Ascending aorta (tissue), 2 donors: Measurements from ENCODE around the gene NUDCD2. TPM values are rescaled to one million over a fixed set of nuclear protein-coding genes. Genes with fewer than 3 reads are reported as not detected.

Experiments
- DNase-seq, 2 donors: peaks; one replicate each; pipeline ENCODE4 v3.0.0-alpha.2; 2019; ENCODE audit warnings: low spot score in 2 of 2
- H3K27ac ChIP-seq, 2 donors: fragments of 200-600 bp; sonication (generic); one replicate each; pipeline ENCODE4 v1.5.1; 2016 to 2017; ENCODE audit warnings: mild to moderate bottlenecking in 1 of 2
- H3K27me3 ChIP-seq: fragments of 200-600 bp; sonication (generic); one replicate; pipeline ENCODE4 v1.5.1; 2017
- H3K36me3 ChIP-seq, 2 donors: fragments of 200-600 bp; sonication (generic); one replicate each; pipeline ENCODE4 v1.5.1; 2016
- H3K4me1 ChIP-seq, 2 donors: fragments of 200-600 bp; sonication (generic); one replicate each; pipeline ENCODE4 v1.5.1; 2016 to 2017; ENCODE audit warnings: mild to moderate bottlenecking in 1 of 2
- H3K4me3 ChIP-seq, 2 donors: fragments of 200-600 bp; sonication (generic); one replicate each; pipeline ENCODE4 v1.5.1; 2016 to 2017; ENCODE audit warnings: mild to moderate bottlenecking in 1 of 2
- H3K9me3 ChIP-seq, 2 donors: fragments of 200-600 bp; sonication (generic); one replicate each; pipeline ENCODE4 v1.5.1; 2016
- CTCF ChIP-seq, 3 experiments: fragments of 200-600 bp in 2 of 3; fragments of 450-650 bp in 1 of 3; sonication (generic) in 2 of 3; IDR thresholded peaks; one replicate each; pipeline ENCODE4 v1.5.1; 2016 to 2019; ENCODE audit warnings: antibody characterized with exemption in 3 of 3, mild to moderate bottlenecking in 1 of 3, moderate library complexity in 1 of 3
- intact Hi-C: fragments of 100-400 bp; cut with DNase I; formaldehyde crosslinking; loops from one replicate; pipeline ENCODE4 v1.15.1; 2023
- total RNA-seq: library from RNA; depleted of rRNA; stranded (reverse); fragments of >200 nt; gene quantifications from one replicate; pipeline ENCODE4 v1.1.0, GENCODE V29; 2016

NUDCD2 gene
- total RNA-seq, 1 donor from 2014 or later = 4.6 TPM

GRCh38 chr5:163505368-163506094 lies 45.6 kb upstream of the NUDCD2 start, which contains the start of gene MAT2B:
MAT2B (plus strand) TSS chr5:163505619; CDS start chr5:163505687, 68 bp downstream.
- intact Hi-C loops = loop anchor here (1.0 kb wide), 2 partner anchors 45 to 68 kb away; partner anchors contain the start of genes CCNG1, HMMR and NUDCD2
- peak; percentile 20 to 63 (median 45) for TF ChIP-seq CTCF (IDR thresholded peaks at IDR 0.05)
- peaks cover 7 to 26% of the 10 kb centered on the region in 2 donors for H3K4me1 ChIP-seq

GRCh38 chr5:163505049-163505367 lies 45.1 kb upstream of the NUDCD2 start:
- TF ChIP-seq CTCF (IDR thresholded peaks at IDR 0.05) = no peak
- H3K9me3 ChIP-seq = no peaks in the 10 kb centered on the region
- H3K27me3 ChIP-seq = no peaks in the 10 kb centered on the region
- no peak for DNase-seq
- H3K4me1 ChIP-seq = peaks cover 7 to 25% of the 10 kb centered on the region in 2 donors
- no peaks in the 10 kb centered on the region for H3K36me3 ChIP-seq
- H3K4me3 ChIP-seq = peak overlapping the region; percentile 83 to 93
- intact Hi-C loops = loop anchor here (1.0 kb wide), 2 partner anchors 45 to 68 kb away; partner anchors contain the start of genes CCNG1, HMMR and NUDCD2
- peak overlapping the region; percentile 97 to 99 for H3K27ac ChIP-seq

More at GRCh38 chr5:163505368-163506094, 45.6 kb upstream of the NUDCD2 start, which contains the start of gene MAT2B:
- peak within 1 kb of the TSS; percentile 83 to 93 for H3K4me3 ChIP-seq
- no peaks in the 10 kb centered on the region for H3K27me3 ChIP-seq
- DNase-seq = peak; percentile 77 to 97
- no peaks in the 10 kb centered on the region for H3K36me3 ChIP-seq
- no peaks in the 10 kb centered on the region for H3K9me3 ChIP-seq
- peak within 1 kb of the TSS; percentile 97 to 99 for H3K27ac ChIP-seq

GRCh38 chr5:163504079-163504931 lies 44.4 kb upstream of the NUDCD2 start:
- intact Hi-C loops = no loop called here
- peak in 1 of 2 donors; percentile 72 for DNase-seq
- Histone ChIP-seq H3K27ac (peak overlapping the region; percentile 97 to 99), H3K27me3 (no peaks in the 10 kb centered on the region), H3K4me3 (peak overlapping the region; percentile 83 to 93), H3K9me3 (no peaks in the 10 kb centered on the region), H3K36me3 (no peaks in the 10 kb centered on the region), H3K4me1 (peaks cover 7 to 22% of the 10 kb centered on the region in 2 donors)
- TF ChIP-seq CTCF (IDR thresholded peaks at IDR 0.05) = no peak

GRCh38 chr5:163503106-163504078 lies 43.5 kb upstream of the NUDCD2 start:
- intact Hi-C loops = no loop called here

More at GRCh38 chr5:163503106-163504078, 43.5 kb upstream of the NUDCD2 start:
- Histone ChIP-seq H3K36me3 (no peaks in the 10 kb centered on the region), H3K27ac (peak overlapping the region; percentile 97 to 99), H3K4me1 (peaks cover 7 to 17% of the 10 kb centered on the region in 2 donors), H3K9me3 (no peaks in the 10 kb centered on the region), H3K4me3 (peak overlapping the region; percentile 83 to 93), H3K27me3 (no peaks in the 10 kb centered on the region)
- DNase-seq = peak in 1 of 2 donors; percentile 80
- TF ChIP-seq CTCF (IDR thresholded peaks at IDR 0.05) = peak in 2 of 3 experiments; percentile 33 to 44
